GM18907 (cell line): Measurements from ENCODE around the gene MED13L.

Experiments used
- ATAC-seq: cut with Tn5 transposase; IDR thresholded peaks from one replicate; pipeline ENCODE4 v1.9.1; 2021; ENCODE audit warnings: mild to moderate bottlenecking, moderate library complexity; ENCODE audit not compliant: unreplicated experiment

The MED13L gene

GRCh38 chr12:116094475-116094874 is 183.0 kb downstream of the MED13L start:
- no peak for ATAC-seq

GRCh38 chr12:116093915-116094314 is 183.6 kb downstream of the MED13L start:
- no peak for ATAC-seq

GRCh38 chr12:116092776-116093175 is 184.7 kb downstream of the MED13L start:
- ATAC-seq, result no peak

- ATAC-seq, result no peak
These were observed 185.3 kb downstream of the MED13L start for GRCh38 chr12:116092162-116092561.

- no peak for ATAC-seq
These were observed 185.9 kb downstream of the MED13L start for GRCh38 chr12:116091579-116091978.

GRCh38 chr12:116090516-116090915 is 187.0 kb downstream of the MED13L start:
- ATAC-seq, result no peak

GRCh38 chr12:116089080-116089479 is 188.4 kb downstream of the MED13L start:
- ATAC-seq, result no peak

GRCh38 chr12:116087962-116088361 is 189.5 kb downstream of the MED13L start:
- no peak for ATAC-seq

GRCh38 chr12:116087399-116087798 is 190.1 kb downstream of the MED13L start:
- no peak for ATAC-seq

- ATAC-seq, result no peak
These were observed 197.1 kb downstream of the MED13L start for GRCh38 chr12:116080415-116080814.

GRCh38 chr12:116078396-116078795 is 199.1 kb downstream of the MED13L start:
- ATAC-seq, result no peak

GRCh38 chr12:116077431-116077830 is 200.1 kb downstream of the MED13L start:
- ATAC-seq, result no peak

GRCh38 chr12:116076399-116076798 is 201.1 kb downstream of the MED13L start:
- ATAC-seq, result no peak

GRCh38 chr12:116074686-116075085 is 202.8 kb downstream of the MED13L start:
- ATAC-seq, result no peak

- no peak for ATAC-seq
These were observed 205.8 kb downstream of the MED13L start for GRCh38 chr12:116071555-116072230.

GRCh38 chr12:116070444-116070843 is 207.0 kb downstream of the MED13L start:
- ATAC-seq, result no peak

- no peak for ATAC-seq
These were observed 207.6 kb downstream of the MED13L start for GRCh38 chr12:116069943-116070342.

- ATAC-seq, result no peak
These were observed 208.6 kb downstream of the MED13L start for GRCh38 chr12:116068853-116069252.

- no peak for ATAC-seq
These were observed 209.1 kb downstream of the MED13L start for GRCh38 chr12:116068371-116068770.

GRCh38 chr12:116067892-116068291 is 209.6 kb downstream of the MED13L start:
- ATAC-seq, result no peak

- no peak for ATAC-seq
These were observed 210.9 kb downstream of the MED13L start for GRCh38 chr12:116066381-116067230.

GRCh38 chr12:116065606-116066005 is 211.9 kb downstream of the MED13L start:
- ATAC-seq, result no peak
